NCI-H2227 treated with DMSO at 0.1 percent for 48 hours (cell line): ENCODE measurements around the gene TRPM2.
"Not testable (repeated sequence)": the region's sequence is repeated elsewhere in the genome, so short reads cannot be mapped to it uniquely, and the experiment has no call there.

ENCODE experiments used
- DNase-seq: peaks from one replicate; lab custom pipeline; 2025; lab: John Stamatoyannopoulos, UW

The TRPM2 gene

DNA sequence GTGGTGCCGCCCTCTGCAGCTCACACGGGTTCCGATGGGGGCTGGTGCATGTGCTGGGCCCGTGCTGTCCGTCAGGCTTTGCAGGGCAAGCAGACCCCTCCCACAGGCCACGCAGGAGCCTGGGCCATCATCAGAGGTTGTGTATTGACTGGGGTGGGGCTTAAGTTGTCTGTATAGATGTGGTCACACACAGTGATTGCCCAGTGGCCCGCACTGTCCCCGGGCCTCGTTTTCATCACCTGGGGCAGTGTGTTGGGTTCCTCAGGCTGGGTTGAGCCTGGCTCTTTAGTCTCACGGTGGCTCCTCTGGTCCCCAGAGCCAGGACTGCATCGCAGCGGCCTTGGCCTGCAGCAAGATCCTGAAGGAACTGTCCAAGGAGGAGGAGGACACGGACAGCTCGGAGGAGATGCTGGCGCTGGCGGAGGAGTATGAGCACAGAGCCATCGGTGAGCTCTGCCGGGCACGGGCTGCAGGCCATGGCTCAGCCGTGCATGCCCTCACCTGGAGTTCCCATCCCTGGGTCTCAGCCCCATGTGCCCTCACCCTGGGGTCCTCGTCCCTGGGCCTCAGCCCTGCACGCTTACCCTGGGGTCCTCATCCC is 44.1 kb downstream of the TRPM2 start:
- no peak for DNase-seq

DNA sequence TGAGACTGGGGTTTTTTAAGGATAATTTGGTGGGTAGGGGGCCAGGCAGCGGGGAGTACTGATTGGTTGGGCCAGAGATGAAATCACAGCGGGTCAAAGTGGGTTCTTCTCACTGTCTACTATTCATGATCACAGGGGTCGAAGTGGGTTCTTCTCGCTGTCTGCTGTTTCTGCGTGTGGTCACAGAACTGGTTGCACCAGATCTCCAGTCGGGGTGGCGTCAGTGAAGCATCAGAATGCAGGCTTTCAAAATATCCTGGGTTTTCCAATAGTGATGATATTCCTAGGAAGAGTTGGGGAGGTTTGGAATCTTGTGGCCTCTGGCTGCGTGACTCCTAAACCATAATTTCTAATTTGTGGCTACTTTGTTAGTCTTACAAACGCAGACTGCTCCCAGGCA is 45.1 kb downstream of the TRPM2 start:
- no peak for DNase-seq

DNA sequence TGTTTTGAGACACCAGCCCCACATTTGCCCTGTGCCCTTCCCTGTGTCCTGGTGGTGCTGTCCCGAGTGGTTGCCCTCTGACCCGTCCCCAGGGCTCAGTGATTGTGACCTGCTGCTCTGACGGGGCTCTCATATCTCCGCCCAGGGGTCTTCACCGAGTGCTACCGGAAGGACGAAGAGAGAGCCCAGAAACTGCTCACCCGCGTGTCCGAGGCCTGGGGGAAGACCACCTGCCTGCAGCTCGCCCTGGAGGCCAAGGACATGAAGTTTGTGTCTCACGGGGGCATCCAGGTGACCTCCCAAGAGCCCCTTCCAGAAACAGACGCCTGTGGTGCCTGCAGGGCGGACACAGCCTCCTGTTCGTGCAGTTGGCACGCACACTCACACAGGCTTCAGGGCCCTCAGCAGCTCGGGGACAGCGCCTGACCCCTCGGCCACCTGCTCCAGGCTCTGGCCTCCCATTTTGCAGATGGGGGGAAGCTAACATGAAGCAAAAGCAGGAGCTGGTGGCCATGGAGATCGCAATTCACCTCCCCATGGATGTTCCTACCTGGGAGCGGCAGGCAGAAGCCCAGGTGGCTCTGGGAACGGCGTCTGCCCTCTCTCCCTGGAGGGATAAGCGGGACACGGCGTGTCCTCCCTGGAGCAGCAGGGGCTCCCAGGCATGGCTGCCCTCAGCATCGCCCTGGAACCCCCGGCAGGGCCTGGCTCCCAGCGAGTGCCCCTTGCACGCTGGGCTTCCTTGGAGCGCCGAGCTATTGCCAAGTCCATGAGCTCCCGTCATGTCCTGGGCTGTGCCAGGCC is 45.9 kb downstream of the TRPM2 start:
- no peak for DNase-seq

DNA sequence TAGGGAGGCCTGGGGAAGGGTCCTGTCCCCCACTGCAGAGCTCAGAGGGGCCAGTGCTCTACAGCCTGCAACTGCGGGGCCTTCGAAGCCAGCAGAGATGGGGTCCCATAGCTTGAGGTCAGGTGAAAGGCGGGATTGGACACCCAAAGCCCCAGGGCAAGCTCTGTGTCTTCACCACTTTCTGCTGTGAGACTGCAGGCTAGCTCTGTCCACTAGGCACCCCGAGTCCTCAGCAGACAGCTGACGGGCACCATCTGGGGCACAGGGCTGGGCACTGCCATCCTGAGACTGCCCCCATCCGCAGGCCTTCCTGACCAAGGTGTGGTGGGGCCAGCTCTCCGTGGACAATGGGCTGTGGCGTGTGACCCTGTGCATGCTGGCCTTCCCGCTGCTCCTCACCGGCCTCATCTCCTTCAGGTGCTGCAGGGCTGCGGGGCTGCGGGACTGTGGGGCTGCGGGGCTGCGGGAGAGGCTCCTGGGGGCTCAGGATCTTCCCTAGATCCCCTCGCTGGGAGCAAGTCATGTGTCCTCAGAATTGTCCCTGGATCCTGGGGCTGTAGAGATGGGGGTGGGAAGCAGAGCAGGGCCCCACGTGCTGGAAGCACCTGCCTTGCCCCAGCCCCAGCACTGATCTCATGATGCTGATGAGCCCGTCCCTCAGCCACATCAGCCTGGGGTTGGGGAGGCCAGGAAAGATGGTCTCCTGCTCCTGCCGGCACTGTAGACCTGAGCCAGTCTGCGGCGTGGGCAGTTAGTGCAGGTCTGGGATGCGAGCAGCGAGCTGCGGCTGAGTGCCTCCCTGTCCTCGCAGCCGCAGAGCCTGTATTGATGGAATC is 46.8 kb downstream of the TRPM2 start:
- DNase-seq: no peak

DNA sequence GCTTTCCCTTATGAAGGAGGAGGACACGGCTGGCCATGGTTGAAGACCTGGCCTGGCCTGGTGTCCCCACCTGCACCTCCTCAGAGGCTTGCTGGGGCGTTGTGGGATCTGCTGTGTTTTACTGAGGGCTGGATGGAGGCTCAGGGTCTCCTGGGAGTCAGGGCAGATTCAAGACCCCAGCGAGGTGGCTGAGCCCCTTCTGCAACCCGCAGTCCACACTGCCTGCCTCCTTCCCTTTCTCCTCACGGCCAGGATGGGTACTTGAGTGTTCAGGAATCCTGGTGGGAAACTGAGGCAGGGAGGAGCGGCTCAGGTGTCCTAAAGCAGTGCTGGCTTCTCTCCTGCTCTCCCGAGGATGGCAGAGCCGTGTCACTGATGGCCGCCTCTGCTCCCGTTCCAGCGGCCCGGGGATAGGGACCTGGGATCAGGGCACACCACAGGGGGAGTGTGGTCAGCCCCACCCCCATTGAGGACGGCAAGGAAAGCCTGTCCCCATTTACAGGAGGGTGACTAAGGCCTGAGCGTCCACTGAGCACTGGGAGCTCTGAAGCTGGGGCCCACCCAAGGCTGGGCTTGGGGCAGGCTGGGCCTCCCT is 47.5 kb downstream of the TRPM2 start:
- DNase-seq: no peak

DNA sequence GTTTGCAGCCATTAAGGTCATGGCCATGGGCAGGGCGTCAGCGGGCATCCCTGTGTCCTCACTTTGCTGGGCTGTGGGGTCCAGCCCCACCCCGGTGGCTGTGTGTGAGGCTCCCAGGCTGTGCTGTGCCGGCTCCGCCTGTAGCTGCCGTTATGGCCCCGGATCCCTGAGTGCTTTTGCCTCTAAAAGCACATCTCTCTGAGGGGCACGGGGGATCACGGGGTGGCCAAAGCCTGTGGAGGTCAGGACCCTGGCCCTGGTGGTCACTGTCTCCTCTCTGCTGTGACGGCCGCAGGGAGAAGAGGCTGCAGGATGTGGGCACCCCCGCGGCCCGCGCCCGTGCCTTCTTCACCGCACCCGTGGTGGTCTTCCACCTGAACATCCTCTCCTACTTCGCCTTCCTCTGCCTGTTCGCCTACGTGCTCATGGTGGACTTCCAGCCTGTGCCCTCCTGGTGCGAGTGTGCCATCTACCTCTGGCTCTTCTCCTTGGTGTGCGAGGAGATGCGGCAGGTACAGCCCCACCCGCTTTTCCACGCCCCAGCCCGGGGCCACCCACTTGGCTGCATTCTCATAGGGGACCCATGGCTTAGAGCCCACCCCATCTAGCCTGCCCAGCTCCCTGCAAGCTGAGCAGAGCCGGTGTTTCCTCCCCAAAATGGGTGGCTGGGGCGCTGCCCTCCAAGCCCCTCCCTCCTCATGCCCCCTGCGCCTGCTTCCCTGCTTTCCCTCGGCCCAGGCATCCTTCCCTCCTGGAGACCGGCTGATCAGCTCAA is 48.2 kb downstream of the TRPM2 start:
- DNase-seq: no peak

DNA sequence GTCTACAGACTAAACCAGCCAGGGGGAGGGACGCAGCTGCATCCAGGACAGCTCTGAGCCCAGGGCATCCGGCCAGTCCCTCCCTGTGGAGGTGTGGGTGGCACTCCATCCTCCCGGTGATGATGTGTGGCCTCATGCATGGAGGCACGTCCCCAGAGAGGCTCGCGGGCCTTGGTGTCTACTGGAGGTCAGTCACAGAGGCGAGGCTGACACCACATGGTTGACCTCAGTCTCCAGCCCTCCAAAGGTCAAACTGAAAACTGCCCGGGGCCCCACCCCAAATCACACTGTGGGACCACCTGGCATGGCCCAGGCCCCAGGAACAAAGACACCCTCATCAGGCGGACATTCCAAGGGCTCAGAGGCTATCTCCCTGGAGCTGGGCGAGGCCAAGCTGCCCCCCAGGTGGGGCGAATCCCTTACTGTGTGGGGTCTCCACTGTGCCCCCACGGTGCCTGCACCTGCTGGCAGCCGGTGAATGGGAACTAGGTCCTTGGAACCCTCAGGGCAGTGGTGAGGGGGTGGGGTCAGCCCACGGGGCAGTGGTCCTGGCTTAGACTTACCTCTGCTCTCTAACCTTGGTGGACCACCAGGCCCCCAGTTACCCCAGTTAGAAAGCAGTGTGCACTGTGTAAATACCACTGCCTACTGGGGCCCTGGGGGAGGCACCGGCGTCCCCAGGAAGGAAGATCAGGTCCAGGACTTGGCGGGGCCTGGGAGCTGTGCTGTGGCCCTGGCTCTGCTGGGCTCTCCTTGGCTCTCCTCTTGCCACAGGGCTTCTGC is 49.1 kb downstream of the TRPM2 start:
- DNase-seq: no peak

DNA sequence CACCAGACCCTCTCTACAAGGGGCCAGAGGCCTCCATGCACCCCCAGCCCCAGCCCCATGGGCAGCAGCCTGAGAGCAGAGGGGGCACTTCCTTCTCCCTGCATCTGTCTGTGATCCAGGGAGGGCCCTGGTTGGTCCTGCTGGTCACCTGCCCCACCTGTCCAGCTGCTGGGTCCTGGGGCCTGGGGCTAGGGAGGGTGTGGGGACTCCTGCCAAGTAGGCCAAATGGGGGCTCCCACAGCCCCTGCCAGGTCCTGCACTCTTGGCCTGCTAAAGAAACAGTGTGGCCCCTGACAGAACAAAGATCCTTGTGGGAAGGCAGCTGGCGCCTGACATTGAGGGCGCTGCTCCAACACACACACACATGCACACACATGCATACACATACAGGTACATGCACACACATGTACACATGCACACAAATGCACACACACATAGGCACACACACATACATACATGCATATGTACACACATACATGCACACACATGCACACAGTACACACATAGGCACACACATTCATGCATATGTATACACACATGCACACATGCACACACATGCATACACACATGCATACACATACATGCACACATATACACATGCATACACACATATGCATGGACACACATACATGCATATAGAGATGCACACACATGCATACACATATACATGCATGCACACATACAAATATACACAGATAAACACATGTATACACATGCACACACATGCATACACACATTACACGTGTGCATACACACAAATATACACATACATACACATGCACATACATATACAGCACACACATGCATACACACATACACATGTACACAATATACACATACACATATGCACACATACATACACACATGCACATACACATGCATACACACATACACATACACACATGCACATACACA is 49.9 kb downstream of the TRPM2 start:
- DNase-seq: no peak

DNA sequence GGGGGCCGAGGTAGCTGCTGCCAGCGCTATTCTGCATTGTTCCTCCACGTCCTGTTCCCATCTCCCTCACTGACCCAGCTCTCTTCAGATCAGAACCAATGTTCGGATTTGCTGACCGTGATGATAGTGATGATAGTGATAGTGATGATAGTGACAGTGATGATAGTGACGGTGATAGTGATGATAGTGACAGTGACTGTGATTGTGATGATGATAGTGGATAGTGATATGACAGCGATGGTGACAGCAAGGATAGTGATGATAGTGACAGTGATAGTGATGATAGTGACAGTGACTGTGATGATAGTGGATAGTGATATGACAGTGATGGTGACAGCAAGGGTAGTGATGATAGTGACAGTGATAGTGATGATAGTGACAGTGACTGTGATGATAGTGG is 51.1 kb downstream of the TRPM2 start:
- not testable (repeated sequence) for DNase-seq

DNA sequence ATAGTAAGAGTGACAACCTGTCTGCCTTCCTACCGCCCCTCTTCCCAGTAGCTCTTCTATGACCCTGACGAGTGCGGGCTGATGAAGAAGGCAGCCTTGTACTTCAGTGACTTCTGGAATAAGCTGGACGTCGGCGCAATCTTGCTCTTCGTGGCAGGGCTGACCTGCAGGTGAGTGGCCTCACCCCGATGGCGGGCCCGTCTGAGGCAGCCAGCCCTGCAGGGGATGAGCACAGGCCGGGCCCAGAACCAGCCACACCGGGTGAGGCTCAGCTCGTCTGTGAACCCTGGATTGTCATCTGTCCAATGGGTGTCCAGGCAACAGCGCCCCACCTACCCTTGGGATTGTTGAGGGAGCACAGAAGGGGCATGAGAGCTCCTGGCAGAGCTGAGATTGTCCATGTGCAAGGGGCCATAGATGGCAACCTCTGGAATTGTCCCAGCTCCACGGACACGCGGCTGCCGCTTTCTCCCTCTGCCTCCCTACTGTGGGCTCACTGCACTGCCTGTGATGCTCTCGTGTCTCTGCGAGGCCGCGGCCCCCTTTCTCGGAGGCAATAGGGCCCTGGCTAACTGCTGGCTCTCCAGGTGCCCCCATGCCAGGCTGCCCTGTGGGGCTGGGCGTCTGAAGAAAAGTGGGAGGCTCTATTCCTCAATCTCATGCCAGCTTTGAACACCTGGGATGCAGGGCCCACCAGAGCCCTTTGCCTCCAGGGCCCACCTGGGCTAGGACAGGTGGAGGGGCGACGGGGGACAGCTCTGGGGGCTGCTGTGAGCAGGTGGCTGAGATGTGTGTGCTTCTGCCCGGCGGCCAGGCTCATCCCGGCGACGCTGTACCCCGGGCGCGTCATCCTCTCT is 51.9 kb downstream of the TRPM2 start:
- DNase-seq: no peak

DNA sequence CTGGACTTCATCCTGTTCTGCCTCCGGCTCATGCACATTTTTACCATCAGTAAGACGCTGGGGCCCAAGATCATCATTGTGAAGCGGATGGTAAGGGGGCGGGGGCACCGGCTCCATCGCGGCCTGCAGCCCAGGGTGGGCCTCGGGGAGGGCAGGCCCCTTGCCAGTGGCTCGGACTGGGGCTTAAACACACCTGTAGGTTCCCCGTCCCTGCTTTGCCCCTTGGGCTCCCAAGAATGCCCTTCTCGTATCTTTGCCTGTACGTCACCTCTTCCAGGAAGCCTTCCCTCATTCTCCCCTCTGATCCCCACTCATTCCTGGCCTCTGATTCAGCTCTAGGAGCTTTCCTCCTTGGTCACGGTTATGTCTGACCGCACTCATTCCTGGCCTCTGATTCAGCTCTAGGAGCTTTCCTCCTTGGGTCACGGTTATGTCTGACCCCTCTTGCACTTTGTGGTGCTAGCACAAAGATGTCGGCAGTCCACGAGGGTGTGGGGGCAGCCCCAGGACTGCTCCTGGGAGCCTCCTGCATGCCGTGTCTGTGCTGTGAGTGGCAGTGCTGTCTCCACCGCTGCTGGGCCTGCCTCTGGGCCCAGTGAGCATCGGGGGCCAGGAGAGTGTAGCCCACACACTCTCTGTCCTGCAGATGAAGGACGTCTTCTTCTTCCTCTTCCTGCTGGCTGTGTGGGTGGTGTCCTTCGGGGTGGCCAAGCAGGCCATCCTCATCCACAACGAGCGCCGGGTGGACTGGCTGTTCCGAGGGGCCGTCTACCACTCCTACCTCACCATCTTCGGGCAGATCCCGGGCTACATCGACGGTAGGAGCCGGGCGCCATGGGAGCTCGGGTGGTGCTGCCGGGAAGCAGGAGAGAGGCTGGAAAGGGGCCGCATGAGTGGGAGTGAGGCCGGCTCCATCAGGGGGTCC is 52.8 kb downstream of the TRPM2 start:
- DNase-seq: no peak

DNA sequence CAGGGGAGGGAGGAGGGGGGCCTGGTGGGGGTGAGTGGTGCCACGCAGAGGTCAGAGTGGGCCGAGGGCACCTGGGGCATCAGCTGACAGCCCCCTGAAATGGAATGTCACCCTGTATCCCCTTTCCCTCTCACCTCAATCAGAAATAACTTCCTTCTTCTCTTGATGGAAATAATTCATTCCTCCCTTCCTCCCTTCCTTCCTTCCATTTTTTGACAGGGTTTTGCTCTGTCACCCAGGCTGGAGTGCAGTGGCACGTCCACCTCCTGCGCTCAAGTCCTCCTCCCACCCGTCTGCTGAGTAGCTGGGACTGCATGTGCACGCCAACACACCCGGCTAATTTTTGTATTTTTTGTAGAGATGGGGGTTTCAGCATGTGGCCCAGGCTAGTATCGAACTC is 53.5 kb downstream of the TRPM2 start:
- no peak for DNase-seq

DNA sequence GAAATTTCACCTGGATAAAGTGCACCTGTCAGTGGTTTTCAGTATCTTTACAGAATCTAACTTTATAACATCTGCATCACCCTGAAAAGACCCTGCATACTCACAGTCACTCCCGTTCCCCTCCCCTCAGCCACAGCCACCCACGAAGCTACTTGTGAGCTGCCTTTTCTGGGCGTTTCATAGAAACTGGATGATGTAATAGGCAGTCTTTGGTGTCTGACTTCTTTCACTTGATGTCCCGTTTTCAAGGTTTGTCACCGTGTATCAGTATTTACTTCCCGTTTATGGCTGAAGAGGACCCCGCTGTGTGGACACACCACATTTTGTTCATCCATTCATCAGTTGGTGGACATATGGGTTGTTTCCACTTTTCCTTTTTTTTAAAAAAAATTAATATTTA is 54.1 kb downstream of the TRPM2 start:
- DNase-seq: no peak

DNA sequence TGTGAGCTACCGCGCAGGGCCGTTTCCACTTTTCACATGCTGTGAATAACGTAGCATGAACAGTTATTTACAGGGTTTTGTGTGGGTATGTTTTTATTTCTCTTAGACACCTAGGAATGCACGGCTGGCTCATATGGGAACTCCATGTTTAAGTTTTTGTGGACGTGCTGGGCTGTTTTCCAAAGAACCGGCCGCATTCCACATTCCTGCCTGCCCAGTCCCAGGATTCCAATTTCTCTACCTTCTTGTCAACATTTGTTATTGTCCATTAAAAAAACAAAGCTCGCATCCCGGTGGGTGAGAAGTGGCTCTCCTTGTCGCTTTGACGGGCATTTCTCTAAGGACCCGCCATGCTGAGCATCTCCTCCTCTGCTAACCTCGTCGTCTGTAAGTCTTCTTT is 54.8 kb downstream of the TRPM2 start:
- DNase-seq: no peak

DNA sequence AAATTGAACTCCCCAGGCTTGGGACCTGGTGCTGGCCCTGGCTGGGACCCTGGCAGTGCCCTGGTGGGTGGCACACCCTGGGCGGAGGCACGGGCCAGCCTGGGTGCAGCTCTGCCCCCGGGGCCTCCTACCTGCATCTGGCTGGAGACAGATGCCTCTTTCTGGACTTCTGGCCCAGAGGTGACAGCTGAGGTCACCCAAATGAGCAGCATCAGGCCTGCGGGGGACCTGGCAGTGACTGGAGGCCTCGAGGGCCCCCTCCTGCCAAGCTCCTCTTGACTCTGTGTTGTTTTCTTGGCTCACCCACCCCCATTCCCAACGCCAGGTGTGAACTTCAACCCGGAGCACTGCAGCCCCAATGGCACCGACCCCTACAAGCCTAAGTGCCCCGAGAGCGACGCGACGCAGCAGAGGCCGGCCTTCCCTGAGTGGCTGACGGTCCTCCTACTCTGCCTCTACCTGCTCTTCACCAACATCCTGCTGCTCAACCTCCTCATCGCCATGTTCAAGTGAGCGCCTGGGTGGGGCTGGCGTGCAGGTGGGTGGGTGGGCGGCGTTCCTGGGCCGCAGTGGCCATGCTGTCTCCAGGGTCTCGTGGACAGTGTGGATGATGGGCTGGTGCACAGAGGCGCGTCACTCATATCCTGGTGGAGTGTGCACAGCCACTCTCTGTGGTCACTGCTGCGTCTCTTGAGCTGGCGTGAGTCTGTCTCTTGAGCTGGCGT is 60.3 kb downstream of the TRPM2 start:
- no peak for DNase-seq

DNA sequence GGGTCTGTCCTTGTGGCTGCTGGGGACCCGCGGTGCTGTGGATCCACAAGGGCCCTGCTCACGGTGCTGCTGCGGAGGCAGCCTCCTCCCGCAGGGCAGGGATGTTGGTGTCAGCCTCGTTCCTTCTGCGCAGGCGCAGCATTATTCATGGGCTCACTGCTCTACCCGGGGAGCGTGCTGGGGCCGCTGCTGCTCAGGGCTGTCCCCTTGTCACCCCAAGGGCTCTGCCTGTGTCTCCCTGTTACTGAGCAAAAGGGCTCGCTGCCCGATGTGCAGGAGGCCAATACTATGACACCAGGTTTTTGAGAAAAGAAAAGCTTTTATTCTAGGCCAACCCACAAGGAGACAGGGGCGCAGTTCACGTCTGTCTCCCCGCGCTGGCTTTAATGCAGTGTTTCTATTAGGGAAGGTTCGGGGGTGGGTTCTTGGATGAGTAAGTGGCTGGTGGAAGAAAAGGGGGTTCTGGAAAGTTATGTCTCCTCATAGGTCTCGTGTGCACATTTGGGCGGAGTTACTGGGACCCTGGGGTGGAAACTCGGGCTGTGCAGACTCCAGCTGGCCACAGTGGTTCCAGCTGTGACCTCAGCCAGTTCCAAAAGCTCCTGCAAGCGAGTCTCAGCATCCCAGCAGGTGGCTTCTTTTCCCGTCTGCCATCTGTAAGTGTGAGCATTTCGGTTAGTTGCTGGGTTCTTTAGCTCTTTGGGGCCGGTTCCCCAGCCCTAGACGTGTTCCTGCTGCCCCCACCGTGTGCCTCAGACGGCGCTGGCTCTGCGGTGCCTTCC is 61.1 kb downstream of the TRPM2 start:
- no peak for DNase-seq
